ENCODE measurements around the gene ZNF629. TPM values are rescaled to one million over a fixed set of nuclear protein-coding genes. Genes with fewer than 3 reads are reported as not detected.

The ZNF629 gene
- total and polyA plus RNA-seq, 2 experiments from 2014 or later, result 7.7 to 15.6 TPM

DNA sequence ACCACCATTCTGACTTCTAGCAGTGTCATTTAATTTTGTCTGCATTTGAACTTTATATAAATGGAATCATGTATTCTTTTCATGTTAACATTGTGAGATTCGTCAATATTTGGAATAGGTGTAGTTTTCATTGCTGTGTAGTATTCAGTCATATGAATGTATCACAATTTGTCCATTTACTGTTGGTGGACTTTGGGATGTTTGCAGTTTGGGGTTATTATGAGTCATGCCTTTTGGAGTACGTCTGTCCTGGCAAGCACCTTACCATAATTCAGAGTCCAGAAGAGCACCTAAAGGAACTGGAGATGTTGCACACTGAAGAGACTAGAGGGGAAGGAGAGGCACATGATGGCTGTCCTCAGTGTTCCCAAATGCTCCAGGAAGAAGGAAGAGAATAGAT lies 41.9 kb downstream of the ZNF629 start:
- no peak overlapping the region for H3K27ac ChIP-seq

DNA sequence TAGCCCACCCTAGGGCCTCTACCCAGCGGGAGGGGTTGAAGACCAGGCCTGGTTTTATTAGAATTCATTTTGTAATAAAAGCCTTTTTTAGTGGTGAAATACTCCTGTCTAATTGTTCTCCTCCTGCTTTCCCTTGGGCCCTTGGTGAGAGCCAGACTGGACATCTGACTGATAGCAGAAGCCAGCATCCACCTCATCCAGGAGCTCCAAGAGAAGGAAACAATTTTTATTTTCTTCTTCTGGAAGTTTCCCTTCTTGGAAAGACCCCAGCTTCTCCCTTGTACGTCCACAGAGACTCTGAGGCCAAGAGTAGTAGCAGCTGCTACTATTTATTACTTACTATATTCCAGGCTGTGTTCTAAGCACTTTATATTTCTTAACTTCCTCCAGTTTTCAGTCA lies 42.8 kb downstream of the ZNF629 start:
- Histone ChIP-seq H3K9me2 (replicated peaks; ENCODE audit: insufficient read depth) (no peaks in the 10 kb centered on the region), H3K79me2 (peaks cover 11% of the 10 kb centered on the region), H3K4me3 (no peak overlapping the region), H3K27ac (no peak overlapping the region), H3K9me3 (ENCODE audit: low read depth) (no peaks in the 10 kb centered on the region), H3K4me1 (ENCODE audit: insufficient read depth) (peaks cover 18% of the 10 kb centered on the region), H3K4me2 (no peak overlapping the region), H4K20me1 (ENCODE audit: insufficient read depth, poor library complexity, severe bottlenecking) (no peaks in the 10 kb centered on the region), H3K27me3 (no peaks in the 10 kb centered on the region), H2AFZ (no peak overlapping the region), H3K36me3 (replicated peaks; ENCODE audit: insufficient read depth, low read depth) (no peaks in the 10 kb centered on the region)
- WGBS (ENCODE audit: low lambda C conversion rate, missing lambda C conversion rate), result 98% methylated on average over 2 of the region's 2 CpGs
- DNase-seq (ENCODE audit: low spot score), result no peak
- TF ChIP-seq EZH2phosphoT487 (IDR thresholded peaks at IDR 0.05; ENCODE audit: low read depth, severe bottlenecking, unreplicated experiment) (no peak), CTCF (IDR thresholded peaks at IDR 0.05; ENCODE audit: poor library complexity) (no peak), EZH2 (IDR thresholded peaks at IDR 0.05; ENCODE audit: borderline replicate concordance) (no peak)

More for the DNA sequence above, 41.9 kb downstream of the ZNF629 start:
- TF ChIP-seq EZH2phosphoT487 (IDR thresholded peaks at IDR 0.05; ENCODE audit: low read depth, severe bottlenecking, unreplicated experiment) (no peak), CTCF (IDR thresholded peaks at IDR 0.05; ENCODE audit: poor library complexity) (no peak), EZH2 (IDR thresholded peaks at IDR 0.05; ENCODE audit: borderline replicate concordance) (no peak)
- H3K79me2 ChIP-seq, result peaks cover 20% of the 10 kb centered on the region
- no peaks in the 10 kb centered on the region for H4K20me1 ChIP-seq (ENCODE audit: insufficient read depth, poor library complexity, severe bottlenecking)
- H3K4me2 ChIP-seq, result no peak overlapping the region
- H2AFZ ChIP-seq, result no peak overlapping the region
- H3K9me2 ChIP-seq (replicated peaks; ENCODE audit: insufficient read depth), result no peaks in the 10 kb centered on the region
- H3K36me3 ChIP-seq (replicated peaks; ENCODE audit: insufficient read depth, low read depth), result no peaks in the 10 kb centered on the region
- DNase-seq (ENCODE audit: low spot score), result no peak
- H3K4me3 ChIP-seq, result no peak overlapping the region
- H3K27me3 ChIP-seq, result no peaks in the 10 kb centered on the region
- 76% methylated on average over 2 of the region's 2 CpGs for WGBS (ENCODE audit: low lambda C conversion rate, missing lambda C conversion rate)
- no peaks in the 10 kb centered on the region for H3K9me3 ChIP-seq (ENCODE audit: low read depth)
- H3K4me1 ChIP-seq (ENCODE audit: insufficient read depth), result peaks cover 12% of the 10 kb centered on the region

DNA sequence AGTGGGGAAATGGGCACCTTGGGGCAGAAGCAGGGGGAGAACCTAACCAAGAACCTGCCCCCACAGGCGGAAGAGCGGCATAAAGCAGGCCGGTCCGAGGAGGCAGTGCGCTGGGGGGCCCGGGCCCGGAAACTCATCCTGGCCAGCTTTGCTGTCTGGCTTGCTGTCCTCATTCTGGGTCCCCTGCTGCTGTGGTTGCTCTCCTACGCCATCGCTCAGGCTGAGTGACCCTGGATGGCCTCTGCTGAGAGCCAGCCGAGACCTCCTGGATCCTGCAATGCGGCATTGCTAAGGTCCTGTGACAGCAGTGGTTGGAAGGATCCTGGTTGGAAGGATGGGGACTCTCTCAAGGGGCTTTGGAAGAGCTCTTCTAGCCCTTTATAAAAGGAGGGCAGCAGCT lies 43.3 kb downstream of the ZNF629 start:
- Histone ChIP-seq H3K9me3 (ENCODE audit: low read depth) (no peaks in the 10 kb centered on the region), H3K9me2 (replicated peaks; ENCODE audit: insufficient read depth) (no peaks in the 10 kb centered on the region), H3K36me3 (replicated peaks; ENCODE audit: insufficient read depth, low read depth) (no peaks in the 10 kb centered on the region), H3K27ac (no peak overlapping the region), H3K4me1 (ENCODE audit: insufficient read depth) (peaks cover 18% of the 10 kb centered on the region), H3K27me3 (no peaks in the 10 kb centered on the region), H4K20me1 (ENCODE audit: insufficient read depth, poor library complexity, severe bottlenecking) (no peaks in the 10 kb centered on the region), H2AFZ (no peak overlapping the region), H3K4me3 (no peak overlapping the region), H3K79me2 (peaks cover 9% of the 10 kb centered on the region), H3K4me2 (no peak overlapping the region)
- DNase-seq (ENCODE audit: low spot score), result no peak
- WGBS (ENCODE audit: low lambda C conversion rate, missing lambda C conversion rate), result 96% methylated on average over 7 of the region's 11 CpGs
- no peak for TF ChIP-seq CTCF (IDR thresholded peaks at IDR 0.05; ENCODE audit: poor library complexity)
- TF ChIP-seq EZH2 (IDR thresholded peaks at IDR 0.05; ENCODE audit: borderline replicate concordance), result no peak
- TF ChIP-seq EZH2phosphoT487 (IDR thresholded peaks at IDR 0.05; ENCODE audit: low read depth, severe bottlenecking, unreplicated experiment), result no peak

- TF ChIP-seq EZH2 (IDR thresholded peaks at IDR 0.05; ENCODE audit: borderline replicate concordance), result no peak
- no peak for TF ChIP-seq CTCF (IDR thresholded peaks at IDR 0.05; ENCODE audit: poor library complexity)
- TF ChIP-seq EZH2phosphoT487 (IDR thresholded peaks at IDR 0.05; ENCODE audit: low read depth, severe bottlenecking, unreplicated experiment), result no peak
- H3K4me1 ChIP-seq (ENCODE audit: insufficient read depth), result peaks cover 14% of the 10 kb centered on the region
- H3K9me2 ChIP-seq (replicated peaks; ENCODE audit: insufficient read depth), result no peaks in the 10 kb centered on the region
- H3K9me3 ChIP-seq (ENCODE audit: low read depth), result no peaks in the 10 kb centered on the region
- H3K4me2 ChIP-seq, result peak overlapping the region; percentile 62
- H3K36me3 ChIP-seq (replicated peaks; ENCODE audit: insufficient read depth, low read depth), result no peaks in the 10 kb centered on the region
- no peak overlapping the region for H2AFZ ChIP-seq
- peak overlapping the region; percentile 96 for H3K27ac ChIP-seq
- H3K4me3 ChIP-seq, result no peak overlapping the region
- peak; percentile 81 for DNase-seq (ENCODE audit: low spot score)
- peaks cover 7% of the 10 kb centered on the region for H3K79me2 ChIP-seq
- WGBS (ENCODE audit: low lambda C conversion rate, missing lambda C conversion rate), result 82% methylated on average over 6 of the region's 6 CpGs
- H4K20me1 ChIP-seq (ENCODE audit: insufficient read depth, poor library complexity, severe bottlenecking), result no peaks in the 10 kb centered on the region
- no peaks in the 10 kb centered on the region for H3K27me3 ChIP-seq
Observed at GRCh38 chr16:30741461-30741914, 45.5 kb downstream of the ZNF629 start.
